IMR-90 (cell line): ENCODE measurements around the gene PKNOX1. TPM values are rescaled to one million over a fixed set of nuclear protein-coding genes. Genes with fewer than 3 reads are reported as not detected.

Experiments used
- ATAC-seq: fragments of 200-7000 bp; cut with Tn5 transposase; 2 replicates; pipeline ENCODE4 v1.9.1; 2020; ENCODE audit warnings: low read depth, mild to moderate bottlenecking, moderate library complexity
- BruUV-seq: library from RNA; stranded (reverse); fragments of 400-500 nt; replicated peaks from 2 replicates; lab custom pipeline; 2021; lab: Mats Ljungman, UMichigan
- CTCF ChIA-PET: fragments of 300-600 bp; formaldehyde crosslinking; extraction: SDS; loops from one replicate; lab custom pipeline; 2021; ENCODE audit warnings: antibody characterized with exemption; lab: Yijun Ruan, JAX
- POLR2A ChIA-PET: fragments of 300-600 bp; sonication (Branson Sonifier 250); formaldehyde crosslinking; loops from one replicate; lab custom pipeline; 2022; ENCODE audit warnings: antibody characterized with exemption; ENCODE audit not compliant: unreplicated experiment; lab: Charles Lee
- DNase-seq: peaks from one replicate; pipeline ENCODE4 v3.0.0; 2013
- H2AFZ ChIP-seq: replicated peaks from 2 replicates; pipeline ENCODE3; 2013; ENCODE audit warnings: low read length, mild to moderate bottlenecking; ENCODE audit not compliant: poor library complexity
- H2AK5ac ChIP-seq: 2 replicates; pipeline ENCODE4 v1.6.1; 2013; ENCODE audit warnings: low read depth, low read length, inconsistent platforms
- H2AK9ac ChIP-seq: replicated peaks from 2 replicates; pipeline ENCODE3; 2013; ENCODE audit warnings: mild to moderate bottlenecking, low read depth, low read length, moderate library complexity; ENCODE audit not compliant: poor library complexity
- H2BK120ac ChIP-seq: 2 replicates; pipeline ENCODE4 v1.6.1; 2013; ENCODE audit warnings: low read depth, low read length, inconsistent platforms
- H2BK15ac ChIP-seq: 3 replicates; pipeline ENCODE4 v1.6.1; 2013; ENCODE audit warnings: low read depth, low read length, inconsistent platforms
- H2BK20ac ChIP-seq: 2 replicates; pipeline ENCODE4 v1.6.1; 2013; ENCODE audit warnings: low read depth, mild to moderate bottlenecking, inconsistent platforms, low read length, moderate library complexity
- H2BK5ac ChIP-seq: 2 replicates; pipeline ENCODE4 v1.6.1; 2013; ENCODE audit warnings: mild to moderate bottlenecking, low read depth, low read length, inconsistent platforms; ENCODE audit not compliant: poor library complexity, severe bottlenecking
- H3K14ac ChIP-seq: replicated peaks from 2 replicates; pipeline ENCODE4 v1.6.1; 2013; ENCODE audit warnings: low read depth, low read length, inconsistent platforms
- H3K18ac ChIP-seq: 2 replicates; pipeline ENCODE4 v1.6.1; 2013; ENCODE audit warnings: low read depth, low read length, control low read depth
- H3K23ac ChIP-seq: 2 replicates; pipeline ENCODE4 v1.6.1; 2013; ENCODE audit warnings: low read depth, low read length, inconsistent platforms
- H3K27ac ChIP-seq: 2 replicates; pipeline ENCODE4 v1.5.1; 2013; ENCODE audit warnings: mild to moderate bottlenecking, control low read depth, low read length; ENCODE audit not compliant: insufficient read depth
- H3K27me3 ChIP-seq: 2 replicates; pipeline ENCODE4 v1.6.1; 2013; ENCODE audit warnings: low read length; ENCODE audit not compliant: control insufficient read depth, insufficient read depth
- H3K36me3 ChIP-seq: 2 replicates; pipeline ENCODE4 v1.6.1; 2013; ENCODE audit warnings: low read length, mixed read lengths; ENCODE audit not compliant: control insufficient read depth, insufficient read depth
- H3K4ac ChIP-seq: 2 replicates; pipeline ENCODE4 v1.6.1; 2013; ENCODE audit warnings: low read depth, low read length, inconsistent platforms
- H3K4me1 ChIP-seq: 2 replicates; pipeline ENCODE4 v1.6.1; 2013; ENCODE audit warnings: low read length, mixed read lengths; ENCODE audit not compliant: control insufficient read depth, insufficient read depth
- H3K4me2 ChIP-seq: 2 replicates; pipeline ENCODE4 v1.6.1; 2013; ENCODE audit warnings: low read depth, mild to moderate bottlenecking, control low read depth, low read length, moderate library complexity
- H3K4me3 ChIP-seq: 2 replicates; pipeline ENCODE4 v1.5.1; 2013; ENCODE audit warnings: low read depth, mild to moderate bottlenecking, control low read depth, low read length, moderate library complexity; ENCODE audit not compliant: insufficient read depth
- H3K56ac ChIP-seq: 2 replicates; pipeline ENCODE4 v1.6.1; 2013; ENCODE audit warnings: low read length, inconsistent platforms; ENCODE audit not compliant: insufficient read depth; ENCODE audit errors: extremely low read depth
- H3K79me1 ChIP-seq, 2 experiments: 2 replicates each; pipeline ENCODE4 v1.6.1; 2013; ENCODE audit warnings: low read length in 2 of 2, inconsistent platforms in 1 of 2, low read depth in 1 of 2
- H3K9ac ChIP-seq: 2 replicates; pipeline ENCODE4 v1.6.1; 2013; ENCODE audit warnings: low read depth, low read length, control low read depth
- H3K9me1 ChIP-seq: 2 replicates; pipeline ENCODE4 v1.6.1; 2013; ENCODE audit warnings: low read length, inconsistent platforms; ENCODE audit not compliant: insufficient read depth
- H3K9me3 ChIP-seq: 2 replicates; pipeline ENCODE4 v1.6.1; 2013; ENCODE audit warnings: low read length; ENCODE audit not compliant: control insufficient read depth, insufficient read depth
- H4K20me1 ChIP-seq: 2 replicates; pipeline ENCODE4 v1.6.1; 2013; ENCODE audit warnings: low read length, inconsistent platforms; ENCODE audit not compliant: insufficient read depth
- H4K5ac ChIP-seq: 2 replicates; pipeline ENCODE4 v1.6.1; 2013; ENCODE audit warnings: mild to moderate bottlenecking, low read depth, low read length, control low read depth
- H4K8ac ChIP-seq, 2 experiments: 2 replicates each; pipeline ENCODE4 v1.6.1; 2013; ENCODE audit warnings: low read depth in 2 of 2, low read length in 2 of 2, control low read depth in 1 of 2, inconsistent platforms in 1 of 2
- H4K91ac ChIP-seq: 2 replicates; pipeline ENCODE4 v1.6.1; 2013; ENCODE audit warnings: low read depth, low read length, inconsistent platforms; ENCODE audit not compliant: insufficient read depth
- MAFK ChIP-seq: IDR thresholded peaks from 2 replicates; pipeline ENCODE4 v1.6.1; 2012; ENCODE audit warnings: low read depth, low read length, improper control_type of control experiment
- MAZ ChIP-seq: IDR thresholded peaks from 2 replicates; pipeline ENCODE4 v1.6.1; 2012; ENCODE audit warnings: low read depth, mild to moderate bottlenecking, low read length, improper control_type of control experiment, moderate library complexity, borderline replicate concordance
- MXI1 ChIP-seq: IDR thresholded peaks from 2 replicates; pipeline ENCODE4 v1.6.1; 2012; ENCODE audit warnings: low read depth, mild to moderate bottlenecking, low read length, moderate library complexity, borderline replicate concordance
- NFE2L2 ChIP-seq: fragments of 150-350 bp; IDR thresholded peaks from 2 replicates; pipeline ENCODE4 v1.6.1; 2016; ENCODE audit warnings: low read depth, mild to moderate bottlenecking, low read length
- RCOR1 ChIP-seq: IDR thresholded peaks from 2 replicates; pipeline ENCODE4 v1.6.1; 2012; ENCODE audit warnings: mild to moderate bottlenecking, low read length, improper control_type of control experiment; ENCODE audit not compliant: insufficient replicate concordance
- RFX5 ChIP-seq: IDR thresholded peaks from 2 replicates; pipeline ENCODE4 v1.8.0; 2012; ENCODE audit warnings: low read depth, mild to moderate bottlenecking, low read length, moderate library complexity
- SMC3 ChIP-seq: fragments of 150-350 bp; IDR thresholded peaks from 2 replicates; pipeline ENCODE4 v1.6.1; 2016; ENCODE audit warnings: low read depth, mild to moderate bottlenecking, antibody characterized with exemption, low read length, moderate library complexity
- WGBS, 2 experiments: methylation state at CpG; one replicate each; pipeline versions ENCODE4 v1.1.5 to v1.1.7; 2013; ENCODE audit warnings: missing lambda C conversion rate in 2 of 2; ENCODE audit not compliant: insufficient read length in 1 of 2; ENCODE audit errors: extremely low coverage in 2 of 2; 5-methylcytosine and 5-hydroxymethylcytosine counted together
- dilution Hi-C: fragments of 300-500 bp; cut with HindIII; formaldehyde crosslinking; loops from one replicate; pipeline ENCODE4 v1.14.3; 2018; ENCODE audit warnings: low sequenced_read_pairs; ENCODE audit not compliant: unreplicated experiment
- in situ Hi-C: fragments of 300-500 bp; cut with MboI; formaldehyde crosslinking; loops from 3 replicates; pipeline ENCODE4 v1.14.3; 2019; ENCODE audit warnings: low sequenced_read_pairs, inconsistent platforms, mixed read lengths
- intact Hi-C: fragments of 100-400 bp; cut with micrococcal nuclease; formaldehyde crosslinking; loops from 2 replicates; pipeline ENCODE4 v1.10.0; 2022
- polyA plus RNA-seq, 3 experiments: library from polyadenylated mRNA; depleted of rRNA; stranded (reverse); fragments of >200 nt; gene quantifications; 2 replicates each; pipeline ENCODE4 v1.2.3, GENCODE V29; 2012; ENCODE audit warnings: low replicate concordance in 1 of 3
- total RNA-seq: library from RNA; depleted of rRNA; stranded (reverse); fragments of >200 nt; gene quantifications from 2 replicates; pipeline ENCODE4 v1.2.3, GENCODE V29; 2012
- TF ChIP-seq, protein P1 (sequence below): fragments of 150-350 bp; IDR thresholded peaks from 2 replicates; pipeline ENCODE4 v1.6.1; 2016; ENCODE audit warnings: low read depth, mild to moderate bottlenecking, low read length, moderate library complexity, borderline replicate concordance

The PKNOX1 gene
- total and polyA plus RNA-seq, 2 of the 4 experiments (the other 2 are of a cell fraction), result 35.0 to 61.0 TPM

DNA sequence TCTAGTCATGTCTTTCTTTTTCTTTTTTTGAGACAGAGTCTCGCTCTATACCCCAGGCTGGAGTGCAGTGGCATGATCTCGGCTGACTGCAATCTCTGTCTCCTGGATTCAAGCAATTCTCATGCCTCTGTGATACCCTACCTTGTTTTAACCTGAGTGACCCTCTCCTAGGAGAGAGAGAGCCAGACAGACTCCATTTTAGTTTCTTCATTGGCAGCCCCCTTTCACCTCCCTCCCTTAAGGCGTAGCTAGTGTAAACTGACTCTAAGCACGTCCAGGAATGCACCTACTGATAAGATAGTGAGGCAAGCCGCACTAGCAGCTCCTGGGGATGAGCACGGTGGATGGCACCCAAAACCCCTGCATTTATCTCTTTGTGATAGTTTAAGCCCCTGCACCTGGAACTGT, 5.2 kb upstream of the PKNOX1 start:
- Histone ChIP-seq H3K79me1 (peaks cover 0 to 6% of the 10 kb centered on the region in 2 experiments; a peak in 2 of 4 replicates), H2BK120ac (no peak overlapping the region), H3K23ac (no peak overlapping the region), H3K4ac (no peak overlapping the region), H4K8ac (no peak overlapping the region), H4K5ac (no peak overlapping the region), H2BK15ac (no peak overlapping the region), H3K9me1 (peaks cover 6% of the 10 kb centered on the region), H3K4me2 (no peak overlapping the region), H3K9me3 (no peaks in the 10 kb centered on the region), H2AK9ac (no peak overlapping the region), H3K27me3 (no peaks in the 10 kb centered on the region), H2AK5ac (no peak overlapping the region), H3K9ac (no peak overlapping the region), H3K18ac (no peak overlapping the region), H3K56ac (no peak overlapping the region), H3K4me3 (no peak overlapping the region), H4K20me1 (no peaks in the 10 kb centered on the region), H3K4me1 (peaks cover 3% of the 10 kb centered on the region), H2AFZ (peak overlapping the region; percentile 58), H2BK20ac (no peak overlapping the region), H3K36me3 (no peaks in the 10 kb centered on the region), H4K91ac (no peak overlapping the region; the same call in 1 of the 2 replicates), H3K14ac (no peak overlapping the region; the same call in 1 of the 2 replicates), H2BK5ac (no peak overlapping the region), H3K27ac (no peak overlapping the region)
- TF ChIP-seq NFE2L2, result no peak
- TF ChIP-seq RCOR1, result no peak
- no peak for TF ChIP-seq MAZ
- TF ChIP-seq, protein P1, sequence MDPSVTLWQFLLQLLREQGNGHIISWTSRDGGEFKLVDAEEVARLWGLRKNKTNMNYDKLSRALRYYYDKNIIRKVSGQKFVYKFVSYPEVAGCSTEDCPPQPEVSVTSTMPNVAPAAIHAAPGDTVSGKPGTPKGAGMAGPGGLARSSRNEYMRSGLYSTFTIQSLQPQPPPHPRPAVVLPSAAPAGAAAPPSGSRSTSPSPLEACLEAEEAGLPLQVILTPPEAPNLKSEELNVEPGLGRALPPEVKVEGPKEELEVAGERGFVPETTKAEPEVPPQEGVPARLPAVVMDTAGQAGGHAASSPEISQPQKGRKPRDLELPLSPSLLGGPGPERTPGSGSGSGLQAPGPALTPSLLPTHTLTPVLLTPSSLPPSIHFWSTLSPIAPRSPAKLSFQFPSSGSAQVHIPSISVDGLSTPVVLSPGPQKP, result no peak
- no peak for TF ChIP-seq MAFK
- TF ChIP-seq SMC3, result no peak
- no peak for TF ChIP-seq RFX5
- TF ChIP-seq MXI1, result no peak
- ChIA-PET POLR2A (no interaction called here), CTCF (no interaction called here)
- in situ Hi-C loops (no loop called here), dilution Hi-C loops (no loop called here), intact Hi-C loops (no loop called here)
- BruUV-seq, result no TSS peak
- 27% methylated on average over 3 of the region's 6 CpGs; no CpG with 5 or more reads in 1 of the 2 experiments for WGBS, 2 experiments
- no peak for ATAC-seq
- DNase-seq, result no peak
